ENCODE measurements around the gene ACTMAP. TPM values are rescaled to one million over a fixed set of nuclear protein-coding genes. Genes with fewer than 3 reads are reported as not detected.

The ACTMAP gene
- total and polyA plus RNA-seq, 2 of the 13 experiments (the other 11 are each of a cell fraction or from before 2014, with no cell fraction given), result 2.2 to 7.9 TPM

DNA sequence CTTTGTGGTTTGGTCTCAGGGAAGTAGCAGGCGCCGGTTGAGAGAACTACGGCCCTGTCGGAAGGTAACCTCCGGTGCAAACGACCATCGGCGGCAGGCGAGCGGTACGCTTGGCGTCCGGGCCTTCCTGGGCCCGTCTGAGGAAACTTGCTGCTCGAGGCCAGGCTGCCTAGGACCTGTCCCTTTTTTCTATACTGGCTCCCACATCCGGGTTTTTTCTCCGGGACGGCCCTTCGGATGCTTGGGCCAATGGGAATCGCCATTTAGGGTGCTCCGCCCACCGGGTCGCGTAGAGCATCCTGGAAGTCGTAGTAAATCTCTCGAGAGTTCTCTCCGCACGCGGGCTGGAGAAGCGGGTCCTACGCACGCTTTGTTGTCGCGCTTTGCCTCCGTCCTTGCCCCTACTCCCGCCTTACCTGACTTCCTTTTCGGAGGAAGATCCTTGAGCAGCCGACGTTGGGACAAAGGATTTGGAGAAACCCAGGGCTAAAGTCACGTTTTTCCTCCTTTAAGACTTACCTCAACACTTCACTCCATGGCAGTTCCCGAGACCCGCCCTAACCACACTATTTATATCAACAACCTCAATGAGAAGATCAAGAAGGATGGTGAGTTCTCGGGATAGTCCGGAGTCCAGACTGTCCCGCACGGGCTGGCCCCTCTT, 729 bp upstream of the ACTMAP start, which contains the start of gene SNRPA (continued):
- TF ChIP-seq, protein P1, sequence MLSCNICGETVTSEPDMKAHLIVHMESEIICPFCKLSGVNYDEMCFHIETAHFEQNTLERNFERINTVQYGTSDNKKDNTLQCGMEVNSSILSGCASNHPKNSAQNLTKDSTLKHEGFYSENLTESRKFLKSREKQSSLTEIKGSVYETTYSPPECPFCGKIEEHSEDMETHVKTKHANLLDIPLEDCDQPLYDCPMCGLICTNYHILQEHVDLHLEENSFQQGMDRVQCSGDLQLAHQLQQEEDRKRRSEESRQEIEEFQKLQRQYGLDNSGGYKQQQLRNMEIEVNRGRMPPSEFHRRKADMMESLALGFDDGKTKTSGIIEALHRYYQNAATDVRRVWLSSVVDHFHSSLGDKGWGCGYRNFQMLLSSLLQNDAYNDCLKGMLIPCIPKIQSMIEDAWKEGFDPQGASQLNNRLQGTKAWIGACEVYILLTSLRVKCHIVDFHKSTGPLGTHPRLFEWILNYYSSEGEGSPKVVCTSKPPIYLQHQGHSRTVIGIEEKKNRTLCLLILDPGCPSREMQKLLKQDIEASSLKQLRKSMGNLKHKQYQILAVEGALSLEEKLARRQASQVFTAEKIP (CRISPR knock-in tag; IDR thresholded peaks at IDR 0.05; ENCODE audit: borderline replicate concordance), result no peak
- TF ChIP-seq SOX5 (CRISPR knock-in tag; IDR thresholded peaks at IDR 0.05; ENCODE audit: borderline replicate concordance) (no peak), KDM3A (CRISPR knock-in tag; IDR thresholded peaks at IDR 0.05; ENCODE audit: low read depth) (0 out of 2 replicates have a peak, but pooled peaks have one; percentile 9), ZFAT (CRISPR knock-in tag; conservative IDR thresholded peaks at IDR 0.05) (no peak; the same call in 1 of the 2 replicates), ZNF609 (CRISPR knock-in tag; IDR thresholded peaks at IDR 0.05; ENCODE audit: borderline replicate concordance) (no peak), ARHGAP35 (CRISPR knock-in tag; IDR thresholded peaks at IDR 0.05; ENCODE audit: borderline replicate concordance) (no peak), ZHX1 (CRISPR knock-in tag; IDR thresholded peaks at IDR 0.05; ENCODE audit: low read depth) (no peak), ZNF17 (CRISPR knock-in tag; IDR thresholded peaks at IDR 0.05) (no peak), ZBTB46 (CRISPR knock-in tag; IDR thresholded peaks at IDR 0.05; ENCODE audit: borderline replicate concordance) (no peak), ZNF660 (CRISPR knock-in tag; IDR thresholded peaks at IDR 0.05; ENCODE audit: borderline replicate concordance, low read depth) (no peak), ZNF670 (CRISPR knock-in tag; IDR thresholded peaks at IDR 0.05; ENCODE audit: borderline replicate concordance) (0 out of 2 replicates have a peak, but pooled peaks have one; percentile 72), IKZF1 (IDR thresholded peaks at IDR 0.05) (no peak), MZF1 (CRISPR knock-in tag; IDR thresholded peaks at IDR 0.05; ENCODE audit: borderline replicate concordance) (no peak), ZNF331 (CRISPR knock-in tag; IDR thresholded peaks at IDR 0.05) (no peak), ZNF761 (CRISPR knock-in tag; conservative IDR thresholded peaks at IDR 0.05) (no peak), KDM5B (CRISPR knock-in tag; IDR thresholded peaks at IDR 0.05; ENCODE audit: borderline replicate concordance) (peak; percentile 75; the same call in 1 of the 2 replicates), WIZ (CRISPR knock-in tag; IDR thresholded peaks at IDR 0.05) (no peak), HDAC1 (CRISPR knock-in tag; IDR thresholded peaks at IDR 0.05) (peak; percentile 50), ZSCAN9 (CRISPR knock-in tag; IDR thresholded peaks at IDR 0.05; ENCODE audit: borderline replicate concordance) (0 out of 2 replicates have a peak, but pooled peaks have one; percentile 23)
